GM20431 (cell line): ENCODE measurements around the gene MS4A4A.
"Not testable (repeated sequence)": the region's sequence is repeated elsewhere in the genome, so short reads cannot be mapped to it uniquely, and the experiment has no call there.

Experiments
- in situ Hi-C: fragments of 300-500 bp; cut with MseI, MboI; formaldehyde crosslinking; loops from one replicate; pipeline ENCODE4 v1.15.0; 2020; ENCODE audit warnings: low sequenced_read_pairs; ENCODE audit not compliant: unreplicated experiment

MS4A4A gene

GRCh38 chr11:60280412-60280811, at the start of gene MS4A4A:
TSS of gene MS4A4A (plus strand) at chr11:60280666. CDS start at chr11:60280676, 10 bp downstream.
- in situ Hi-C loops, result no loop called here

- in situ Hi-C loops, result no loop called here
Measured at GRCh38 chr11:60230681-60231080, 49.8 kb upstream of the MS4A4A start.

- in situ Hi-C loops, result no loop called here
Measured at GRCh38 chr11:60235321-60235720, 45.1 kb upstream of the MS4A4A start.

- in situ Hi-C loops, result no loop called here
Measured at GRCh38 chr11:60240662-60241061, 39.8 kb upstream of the MS4A4A start.

GRCh38 chr11:60241786-60242185, 38.7 kb upstream of the MS4A4A start:
- in situ Hi-C loops, result no loop called here

- in situ Hi-C loops, result no loop called here
Measured at GRCh38 chr11:60242740-60243239, 37.7 kb upstream of the MS4A4A start, which contains the start of gene MS4A4E. TSS of gene MS4A4E (minus strand) at chr11:60243137. CDS start at chr11:60230055, 13,082 bp downstream.

- in situ Hi-C loops, result no loop called here
Measured at GRCh38 chr11:60251485-60252212, 28.8 kb upstream of the MS4A4A start.

- in situ Hi-C loops, result no loop called here
Measured at GRCh38 chr11:60252213-60253108, 28.0 kb upstream of the MS4A4A start.

GRCh38 chr11:60257956-60258722, 22.3 kb upstream of the MS4A4A start:
- in situ Hi-C loops, result no loop called here

- in situ Hi-C loops, result no loop called here
Measured at GRCh38 chr11:60261014-60261413, 19.5 kb upstream of the MS4A4A start.

- in situ Hi-C loops, result no loop called here
Measured at GRCh38 chr11:60263402-60263801, 17.1 kb upstream of the MS4A4A start.

- in situ Hi-C loops, result no loop called here
Measured at GRCh38 chr11:60264644-60265043, 15.8 kb upstream of the MS4A4A start.

GRCh38 chr11:60265373-60266214, 14.9 kb upstream of the MS4A4A start:
- in situ Hi-C loops, result no loop called here

- in situ Hi-C loops, result no loop called here
Measured at GRCh38 chr11:60274416-60274815, 6.0 kb upstream of the MS4A4A start.

- in situ Hi-C loops, result no loop called here
Measured at GRCh38 chr11:60281485-60281884, 1.0 kb downstream of the MS4A4A start.

- in situ Hi-C loops, result no loop called here
Measured at GRCh38 chr11:60282286-60282685, 1.8 kb downstream of the MS4A4A start.

- in situ Hi-C loops, result not testable (repeated sequence)
Measured at GRCh38 chr11:60285411-60286126, 5.1 kb downstream of the MS4A4A start.

- in situ Hi-C loops, result no loop called here
Measured at GRCh38 chr11:60288531-60288930, 8.1 kb downstream of the MS4A4A start.

GRCh38 chr11:60292145-60292544, 11.7 kb downstream of the MS4A4A start:
- in situ Hi-C loops, result no loop called here
